Right forelimb (tissue), 1 donor: Measurements from ENCODE around the gene RAB36.
A peak's percentile ranks its signal among the peaks of the same experiment; 100 is the strongest.
"Not testable (repeated sequence)": the region's sequence is repeated elsewhere in the genome, so short reads cannot be mapped to it uniquely, and the experiment has no call there.

Experiments used
- DNase-seq: peaks from one replicate; pipeline ENCODE4 v3.0.0-alpha.2; 2018

Gene RAB36

DNA sequence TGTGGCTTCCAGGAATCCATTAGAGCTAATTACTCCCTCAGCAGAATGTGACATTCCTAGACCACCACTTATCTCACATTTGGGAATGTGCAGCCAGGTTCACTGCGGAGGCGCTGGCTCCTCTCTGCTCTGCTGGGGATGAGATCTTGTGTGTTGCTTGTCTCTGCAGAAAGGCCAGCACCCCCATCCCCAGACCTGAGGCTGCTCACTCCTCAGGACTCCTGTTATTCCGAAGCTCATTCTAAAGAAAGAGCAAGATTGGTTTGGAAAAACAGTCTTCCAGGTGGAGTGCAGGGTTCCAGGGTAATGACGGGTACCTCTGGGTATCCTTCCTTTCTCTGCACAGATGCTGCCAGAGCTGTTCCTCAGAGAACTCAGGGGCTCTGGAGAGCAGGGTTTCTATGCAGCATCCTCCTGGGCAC is 24.3 kb upstream of the RAB36 start:
- DNase-seq, result no peak

- DNase-seq, result no peak
Measured at GRCh38 chr22:23121424-23121823, 23.9 kb upstream of the RAB36 start.

- no peak for DNase-seq
Measured at GRCh38 chr22:23122216-23122957, 22.9 kb upstream of the RAB36 start.

- no peak for DNase-seq
Measured at GRCh38 chr22:23122992-23123803, 22.1 kb upstream of the RAB36 start.

- DNase-seq, result no peak
Measured at GRCh38 chr22:23123804-23124254, 21.4 kb upstream of the RAB36 start.

- DNase-seq, result no peak
Measured at GRCh38 chr22:23124611-23125511, 20.4 kb upstream of the RAB36 start.

DNA sequence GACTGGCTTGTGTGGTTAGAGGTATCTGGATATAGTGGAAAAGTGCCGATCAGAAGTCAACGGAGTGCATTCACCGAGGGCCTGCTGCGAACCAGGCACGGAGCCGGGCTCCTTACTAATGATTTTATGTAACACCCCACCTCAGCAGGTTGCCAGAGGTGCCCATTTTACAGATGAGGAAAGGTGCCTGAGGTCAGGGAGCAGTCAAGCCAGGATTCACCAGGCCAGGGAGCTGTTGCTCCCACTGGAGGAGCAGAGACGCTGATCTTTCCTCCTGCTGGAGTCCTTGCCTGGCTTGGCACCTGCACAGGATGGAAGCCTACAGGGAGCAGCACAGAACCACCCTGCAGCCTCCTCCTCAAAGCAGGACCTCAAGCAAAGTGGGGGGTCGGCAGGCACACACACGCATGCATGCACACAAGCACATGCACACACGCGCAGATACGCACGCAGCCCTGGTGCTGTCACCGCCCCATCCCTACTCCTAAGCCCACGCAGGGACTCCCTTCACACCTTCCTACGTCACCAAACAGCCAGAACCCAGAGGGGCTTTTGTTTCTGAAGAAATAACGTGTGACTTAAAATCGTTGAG is 19.7 kb upstream of the RAB36 start:
- no peak for DNase-seq

DNA sequence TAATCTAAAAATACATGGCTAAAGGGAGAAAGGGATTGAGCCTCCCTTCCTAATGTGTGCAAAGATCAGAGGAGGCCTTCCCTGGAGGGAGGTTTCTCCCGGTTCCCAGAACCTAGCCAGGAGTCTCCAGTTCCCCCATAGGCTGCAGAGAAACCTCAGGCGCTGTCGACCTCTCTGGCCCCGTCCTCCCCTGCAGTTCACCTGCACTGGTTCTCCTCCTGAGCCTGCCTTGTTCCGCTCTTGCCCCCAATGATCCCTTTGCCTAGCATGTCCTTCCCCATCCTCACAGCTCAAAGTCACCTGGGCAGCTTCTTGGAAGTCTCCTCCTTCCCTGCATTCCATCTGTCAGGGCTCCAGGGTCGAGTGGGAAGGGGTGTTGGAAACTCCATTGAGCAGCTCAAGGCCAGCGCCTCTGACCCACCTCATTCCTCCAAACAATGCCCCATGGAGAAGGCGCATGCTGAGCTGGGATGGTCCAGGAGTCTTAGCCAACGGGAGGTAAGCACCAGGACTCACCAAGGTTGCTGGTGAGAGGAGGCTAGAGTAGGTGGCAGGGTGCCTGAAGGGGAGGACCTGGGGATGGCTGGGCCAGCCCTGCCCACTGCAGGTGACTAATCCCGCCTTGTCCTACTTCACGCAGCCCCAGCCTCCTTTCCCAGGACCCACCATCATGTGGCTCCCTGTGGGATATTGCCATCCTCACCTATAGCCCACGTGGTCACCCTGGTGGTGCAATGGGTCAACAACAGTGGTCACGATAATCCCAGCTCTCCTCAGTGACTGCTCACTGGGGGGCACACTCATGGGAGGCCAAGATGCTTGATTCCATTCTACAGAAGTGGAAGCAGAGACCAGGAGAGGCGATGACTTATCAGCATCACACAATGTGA is 18.9 kb upstream of the RAB36 start:
- no peak for DNase-seq

GRCh38 chr22:23127055-23127756 is 18.1 kb upstream of the RAB36 start:
- no peak for DNase-seq

- no peak for DNase-seq
Measured at GRCh38 chr22:23127788-23128187, 17.5 kb upstream of the RAB36 start.

- DNase-seq, result peak; percentile 84
Measured at GRCh38 chr22:23128269-23129108, 16.8 kb upstream of the RAB36 start.

DNA sequence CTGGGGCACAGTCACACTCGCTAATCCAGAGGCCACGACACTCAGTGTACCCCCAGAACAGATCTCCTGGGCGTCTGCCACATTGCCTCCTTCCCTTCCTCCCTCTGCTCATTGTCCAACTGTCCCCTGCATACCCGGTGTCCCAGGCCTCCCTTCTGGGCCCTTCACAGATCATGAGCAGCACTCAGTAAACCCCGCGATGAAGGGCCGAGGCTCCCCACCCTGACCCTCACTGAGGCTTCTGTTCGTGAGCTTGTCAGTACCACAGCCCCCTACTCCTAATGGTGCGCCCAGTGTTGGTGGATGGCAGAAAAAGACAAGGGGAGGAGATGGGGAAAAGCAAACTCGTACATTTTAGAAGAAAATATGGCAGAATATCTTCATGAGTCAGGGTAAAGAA is 16.1 kb upstream of the RAB36 start:
- DNase-seq, result no peak

DNA sequence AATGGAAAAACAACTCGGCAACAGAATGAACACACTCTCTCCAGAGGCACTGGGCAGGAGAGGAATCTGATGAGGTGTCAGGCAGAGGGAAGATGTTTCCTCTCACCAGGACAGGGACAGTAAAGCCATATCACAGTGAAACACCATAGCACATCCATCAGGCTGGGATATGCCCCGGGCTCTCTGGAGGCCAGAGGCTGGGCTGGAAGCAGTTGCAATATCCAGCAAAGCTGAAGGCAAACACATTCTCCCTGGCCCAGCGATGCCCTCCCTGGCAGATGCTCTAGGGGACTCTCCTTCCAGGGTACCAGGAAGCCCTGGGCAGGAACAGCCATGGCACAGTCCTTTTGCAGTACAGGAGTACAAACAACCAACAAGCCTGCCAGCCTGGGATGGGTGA is 14.6 kb upstream of the RAB36 start:
- no peak for DNase-seq

DNA sequence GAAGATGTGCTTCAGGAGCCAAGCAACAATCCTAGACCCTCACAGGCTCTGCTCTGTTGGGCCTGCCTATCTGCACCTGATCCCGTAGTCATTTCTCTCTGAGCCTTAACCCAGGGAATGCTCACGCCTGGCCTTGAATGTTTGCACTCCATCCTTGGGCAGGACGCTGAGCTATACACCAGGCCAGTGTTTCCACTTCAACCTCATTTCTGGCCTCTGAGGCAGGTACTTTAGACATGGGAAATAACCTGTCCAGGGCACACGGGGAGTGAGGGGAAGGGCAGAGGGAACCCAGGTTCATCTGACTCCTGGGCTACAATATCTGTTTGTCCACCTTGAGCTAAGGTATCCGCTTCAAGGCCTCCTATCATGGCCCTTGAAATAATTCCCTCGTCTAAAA is 13.3 kb upstream of the RAB36 start:
- DNase-seq, result no peak

DNA sequence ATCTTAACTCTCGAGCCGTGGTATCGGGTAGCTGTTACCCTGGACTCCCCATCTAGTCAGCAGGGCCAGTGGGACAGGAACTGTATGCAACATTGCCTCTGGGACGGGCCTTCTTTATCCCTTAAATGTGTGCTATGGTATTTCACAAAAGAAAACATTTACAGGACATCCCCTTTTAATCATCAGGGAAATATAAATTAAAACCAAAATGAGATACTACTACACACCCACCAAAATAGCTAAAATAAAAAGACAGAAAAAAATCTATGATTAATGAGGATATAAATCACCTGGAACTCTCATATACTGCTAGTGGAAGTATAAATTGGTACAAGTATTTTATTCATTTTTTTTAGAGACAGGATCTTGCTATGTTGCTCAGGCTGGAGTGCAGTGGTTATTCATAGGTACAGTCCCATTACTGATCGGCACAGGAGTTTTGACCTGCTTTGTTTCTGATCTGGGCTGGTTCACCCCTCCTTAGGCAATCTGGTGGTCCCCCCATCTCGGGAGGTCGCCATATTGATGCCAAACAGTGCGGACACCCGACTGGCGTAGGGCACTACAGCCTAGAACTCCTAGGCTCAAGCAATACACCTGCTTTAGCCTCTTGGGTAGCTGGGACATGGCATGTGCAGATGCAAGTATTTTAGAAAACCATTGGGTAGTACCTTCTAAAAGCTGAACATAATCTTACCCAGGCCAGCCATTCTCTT is 12.7 kb upstream of the RAB36 start:
- DNase-seq, result no peak

DNA sequence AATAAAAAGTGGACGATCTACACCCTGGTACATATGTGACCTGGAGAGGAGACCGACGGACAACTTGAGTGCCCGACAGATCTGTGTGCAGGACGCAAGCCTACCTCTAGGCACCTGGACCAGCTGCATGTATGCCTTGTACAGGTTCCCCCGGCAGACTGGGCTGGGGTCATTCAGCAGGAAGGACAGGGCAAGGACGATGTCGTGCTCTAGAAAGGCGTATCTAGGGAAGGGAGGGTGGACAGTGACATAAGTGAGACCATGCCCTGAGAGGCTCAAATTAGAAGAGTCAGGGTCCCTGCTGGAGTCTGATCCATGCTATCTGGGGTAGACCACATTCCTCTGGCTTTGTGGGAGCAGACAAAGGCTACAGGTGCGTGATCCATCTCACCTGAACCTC is 11.4 kb upstream of the RAB36 start:
- DNase-seq, result no peak

GRCh38 chr22:23136991-23137390 is 8.3 kb upstream of the RAB36 start:
- not testable (repeated sequence) for DNase-seq

DNA sequence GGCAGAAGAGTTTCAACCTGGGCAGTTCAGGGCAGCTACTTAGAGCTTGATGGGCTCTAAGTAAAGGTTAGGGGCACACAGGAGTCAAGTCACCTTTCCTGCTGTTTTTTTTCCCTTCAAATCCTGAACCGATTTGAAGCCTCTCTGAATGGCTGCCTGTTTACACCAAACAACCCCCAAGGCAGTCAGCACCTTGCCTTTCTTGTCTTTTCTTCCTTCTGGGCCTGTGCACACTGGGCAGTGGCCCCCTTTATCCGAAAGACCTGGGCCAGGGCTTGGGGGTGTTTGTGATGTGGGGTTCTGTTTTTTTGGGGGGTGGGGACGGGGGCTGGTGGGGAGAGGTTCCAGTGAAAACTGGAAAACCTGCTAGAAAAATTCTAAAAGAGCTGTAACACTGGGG is 7.8 kb upstream of the RAB36 start:
- no peak for DNase-seq

DNA sequence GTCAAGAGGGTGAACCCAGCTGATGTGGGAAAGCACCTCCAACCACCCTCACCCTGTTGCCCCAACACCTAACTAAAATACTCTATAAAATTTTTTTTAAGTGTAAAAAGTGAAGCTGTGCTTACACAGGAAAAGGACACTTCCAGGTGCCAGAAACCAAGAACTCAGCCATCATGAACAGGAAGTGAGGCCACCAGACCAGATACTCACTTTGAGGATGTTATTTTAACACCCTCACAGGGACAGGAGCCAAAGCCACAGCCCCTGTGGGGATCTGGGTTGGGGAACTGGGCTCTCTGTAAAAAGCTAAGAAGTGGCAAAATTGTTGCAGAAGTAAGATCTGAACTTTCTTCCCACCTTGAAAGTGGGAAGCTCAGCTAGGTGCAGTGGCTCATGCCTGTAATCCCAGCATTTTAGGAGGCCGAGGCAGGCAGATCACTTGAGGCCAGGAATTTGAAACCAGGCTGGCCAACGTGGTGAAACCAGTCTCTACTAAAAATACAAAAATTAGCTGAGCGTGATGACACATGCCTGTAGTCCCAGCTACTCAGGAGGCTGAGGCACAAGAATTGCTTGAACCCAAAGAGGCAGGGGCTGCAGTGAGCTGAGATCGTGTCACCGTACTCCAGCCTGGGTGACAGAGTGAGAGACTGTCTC is 7.2 kb upstream of the RAB36 start:
- no peak for DNase-seq
